Gastroesophageal sphincter (tissue), 4 donors: ENCODE measurements around the gene GPRC5B. TPM values are rescaled to one million over a fixed set of nuclear protein-coding genes. Genes with fewer than 3 reads are reported as not detected.

Experiments used
- ATAC-seq: fragments of 150-250 bp; one replicate; pipeline ENCODE4 v1.9.1; 2016; ENCODE audit warnings: mild to moderate bottlenecking, moderate library complexity
- H3K27ac ChIP-seq, 4 donors: fragments of 200-600 bp; sonication (generic) in 3 of 4; 1 replicate in 3 of 4; 2 replicates in 1 of 4; pipeline ENCODE4 v1.5.1; 2016 to 2019
- H3K27me3 ChIP-seq: fragments of 200-600 bp; sonication (generic); one replicate; pipeline ENCODE4 v1.5.1; 2019
- H3K36me3 ChIP-seq, 2 donors: fragments of 200-600 bp; sonication (generic); one replicate each; pipeline ENCODE4 v1.5.1; 2019; ENCODE audit warnings: control low read depth in 1 of 2
- H3K4me1 ChIP-seq, 3 donors: fragments of 200-600 bp; sonication (generic); 1 replicate in 2 of 3; 2 replicates in 1 of 3; pipeline ENCODE4 v1.5.1; 2016 to 2019; ENCODE audit warnings: control low read depth in 2 of 3
- H3K4me3 ChIP-seq, 2 donors: fragments of 200-600 bp; sonication (generic); one replicate each; pipeline ENCODE4 v1.5.1; 2019; ENCODE audit warnings: mild to moderate bottlenecking in 1 of 2, moderate library complexity in 1 of 2
- H3K9me3 ChIP-seq, 3 donors: fragments of 200-600 bp; sonication (generic); one replicate each; pipeline ENCODE4 v1.5.1; 2017 to 2019; ENCODE audit warnings: control low read depth in 2 of 3
- EP300 ChIP-seq: sonication (generic); formaldehyde crosslinking; IDR thresholded peaks from one replicate; pipeline ENCODE4 v1.6.1; 2017; ENCODE audit warnings: antibody characterized with exemption, mild to moderate bottlenecking
- POLR2A ChIP-seq, 2 donors: fragments of 450-650 bp; IDR thresholded peaks; one replicate each; pipeline ENCODE4 v1.6.1; 2017; ENCODE audit warnings: antibody characterized with exemption in 2 of 2, mild to moderate bottlenecking in 2 of 2, moderate library complexity in 1 of 2
- POLR2AphosphoS5 ChIP-seq: sonication (generic); formaldehyde crosslinking; IDR thresholded peaks from one replicate; pipeline ENCODE4 v1.6.1; 2017; ENCODE audit warnings: antibody characterized with exemption
- WGBS, 2 donors: methylation state at CpG; one replicate each; pipeline ENCODE4 v1.1.5; 2018; ENCODE audit warnings: low coverage in 1 of 2; 5-methylcytosine and 5-hydroxymethylcytosine counted together
- total RNA-seq, 4 donors: library from RNA; depleted of rRNA; stranded (reverse); fragments of >200 nt; gene quantifications; one replicate each; pipeline ENCODE4 v1.1.0, GENCODE V29; 2016
- TF ChIP-seq, protein P1 (sequence below), 4 experiments: fragments of 200-600 bp in 2 of 4; fragments of 450-650 bp in 2 of 4; sonication (generic) in 1 of 4; IDR thresholded peaks; one replicate each; pipeline ENCODE4 v1.5.1; 2017 to 2019; ENCODE audit warnings: antibody characterized with exemption in 4 of 4, mild to moderate bottlenecking in 2 of 4, moderate library complexity in 2 of 4

GPRC5B gene
- total RNA-seq, 4 donors from 2014 or later, result 11.5 to 29.2 (median 20.5) TPM

DNA sequence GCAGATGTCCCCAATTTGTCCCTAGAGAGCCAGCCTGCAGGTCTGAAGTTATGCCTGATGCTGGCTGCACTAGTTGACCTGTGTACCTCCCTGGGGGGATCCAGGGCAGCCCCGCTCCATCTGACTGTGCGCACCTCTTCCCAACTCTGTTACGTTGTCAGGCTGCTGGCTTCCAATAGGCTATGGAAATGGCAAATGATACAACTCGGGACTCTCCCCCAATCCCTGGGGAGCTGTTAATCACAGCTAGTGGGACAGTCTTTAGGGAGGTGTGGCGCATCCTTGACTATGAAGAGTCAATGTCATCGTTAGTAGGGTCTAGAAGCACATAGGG is 30.1 kb downstream of the GPRC5B start:
- no peak overlapping the region for H3K4me3 ChIP-seq
- whole genome bisulfite sequencing, 2 donors, result 68 to 100% methylated on average over 1 to 3 of the region's 6 CpGs
- H3K9me3 ChIP-seq, result no peaks in the 10 kb centered on the region
- peaks cover 0 to 21% of the 10 kb centered on the region in 2 donors for H3K36me3 ChIP-seq
- no peaks in the 10 kb centered on the region for H3K27me3 ChIP-seq
- H3K4me1 ChIP-seq, result no peaks in the 10 kb centered on the region
- TF ChIP-seq EP300 (no peak), POLR2A (IDR thresholded peaks at IDR 0.05) (no peak), POLR2AphosphoS5 (no peak)
- TF ChIP-seq, protein P1, sequence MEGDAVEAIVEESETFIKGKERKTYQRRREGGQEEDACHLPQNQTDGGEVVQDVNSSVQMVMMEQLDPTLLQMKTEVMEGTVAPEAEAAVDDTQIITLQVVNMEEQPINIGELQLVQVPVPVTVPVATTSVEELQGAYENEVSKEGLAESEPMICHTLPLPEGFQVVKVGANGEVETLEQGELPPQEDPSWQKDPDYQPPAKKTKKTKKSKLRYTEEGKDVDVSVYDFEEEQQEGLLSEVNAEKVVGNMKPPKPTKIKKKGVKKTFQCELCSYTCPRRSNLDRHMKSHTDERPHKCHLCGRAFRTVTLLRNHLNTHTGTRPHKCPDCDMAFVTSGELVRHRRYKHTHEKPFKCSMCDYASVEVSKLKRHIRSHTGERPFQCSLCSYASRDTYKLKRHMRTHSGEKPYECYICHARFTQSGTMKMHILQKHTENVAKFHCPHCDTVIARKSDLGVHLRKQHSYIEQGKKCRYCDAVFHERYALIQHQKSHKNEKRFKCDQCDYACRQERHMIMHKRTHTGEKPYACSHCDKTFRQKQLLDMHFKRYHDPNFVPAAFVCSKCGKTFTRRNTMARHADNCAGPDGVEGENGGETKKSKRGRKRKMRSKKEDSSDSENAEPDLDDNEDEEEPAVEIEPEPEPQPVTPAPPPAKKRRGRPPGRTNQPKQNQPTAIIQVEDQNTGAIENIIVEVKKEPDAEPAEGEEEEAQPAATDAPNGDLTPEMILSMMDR (IDR thresholded peaks at IDR 0.05), result no peak
- no peak overlapping the region for H3K27ac ChIP-seq
- ATAC-seq, result no peak

DNA sequence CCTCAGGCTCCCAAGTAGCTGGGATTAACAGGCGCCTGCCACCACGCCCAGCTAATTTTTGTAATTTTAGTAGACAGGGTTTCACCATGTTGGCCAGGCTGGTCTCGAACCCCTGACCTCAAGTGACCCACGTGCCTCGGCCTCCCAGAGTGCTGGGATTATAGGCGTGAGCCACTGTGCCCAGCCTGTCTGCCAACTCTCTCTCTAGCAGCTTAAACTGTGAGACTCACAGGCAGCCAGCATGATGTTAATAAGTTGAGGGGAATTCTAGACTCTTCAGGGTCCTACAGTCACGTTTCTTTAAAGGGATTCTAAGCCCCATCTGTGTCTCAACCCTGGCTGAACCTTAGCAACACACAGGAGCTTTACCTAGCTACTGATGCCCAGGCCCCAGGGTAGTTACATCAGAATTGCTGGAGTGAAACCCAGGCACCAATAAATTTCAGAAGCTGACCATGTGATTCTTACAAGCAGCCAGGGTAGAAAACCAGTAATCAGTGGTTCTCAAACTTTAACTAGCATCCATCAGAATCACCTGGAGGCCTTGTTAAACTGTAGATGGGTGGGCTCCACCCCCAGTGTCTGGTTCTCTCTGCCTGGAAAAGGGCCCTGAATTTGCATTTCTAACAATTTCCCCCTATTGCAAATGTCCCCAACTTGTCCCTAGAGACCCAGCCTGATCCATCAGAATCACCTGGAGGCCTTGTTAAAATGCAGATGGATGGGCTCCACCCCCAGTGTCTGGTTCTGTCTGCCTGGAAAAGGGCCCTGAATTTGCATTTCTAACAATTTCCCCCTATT is 30.7 kb downstream of the GPRC5B start:
- H3K27ac ChIP-seq, result no peak overlapping the region
- no peaks in the 10 kb centered on the region for H3K9me3 ChIP-seq
- no peaks in the 10 kb centered on the region for H3K27me3 ChIP-seq
- TF ChIP-seq, protein P1 (IDR thresholded peaks at IDR 0.05), result no peak
- no peak for TF ChIP-seq EP300
- no peak for TF ChIP-seq POLR2A (IDR thresholded peaks at IDR 0.05)
- TF ChIP-seq POLR2AphosphoS5, result no peak
- H3K4me3 ChIP-seq, result no peak overlapping the region
- ATAC-seq, result no peak
- H3K4me1 ChIP-seq, result no peaks in the 10 kb centered on the region
- H3K36me3 ChIP-seq, result peaks cover 0 to 15% of the 10 kb centered on the region in 2 donors
- WGBS, 2 donors, result 50% methylated on average over 2 to 5 of the region's 7 CpGs

DNA sequence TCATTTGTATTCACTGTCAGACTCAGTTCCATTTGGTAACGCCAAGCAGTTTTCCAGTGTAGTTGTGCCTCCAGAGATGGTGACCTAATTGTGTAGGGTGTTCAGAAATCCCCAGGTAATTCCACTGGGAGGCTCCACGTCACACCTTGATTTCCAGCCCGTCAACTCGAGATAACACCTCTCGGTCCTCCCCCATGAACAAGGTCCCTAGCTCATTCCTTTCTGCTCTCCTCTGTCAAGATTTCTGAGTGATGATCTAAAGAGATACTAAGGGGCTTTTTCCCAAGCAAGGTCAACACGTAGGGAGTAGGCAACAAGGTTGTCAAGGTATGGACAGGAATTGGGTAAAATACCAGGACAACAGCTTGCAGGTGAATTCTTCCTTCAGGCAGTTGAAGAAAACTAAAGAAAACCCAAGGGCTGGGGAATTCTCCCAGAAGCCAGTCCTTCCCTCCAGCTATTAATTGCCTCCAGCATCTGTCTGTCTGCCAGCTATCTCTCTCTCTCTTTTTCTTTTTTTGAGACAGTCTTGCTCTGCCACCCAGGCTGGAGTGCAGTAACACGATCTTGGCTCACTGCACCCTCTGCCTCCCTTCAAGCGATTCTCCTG is 31.4 kb downstream of the GPRC5B start:
- no peak for ATAC-seq
- TF ChIP-seq POLR2AphosphoS5, result no peak
- TF ChIP-seq, protein P1 (IDR thresholded peaks at IDR 0.05), result no peak
- TF ChIP-seq POLR2A (IDR thresholded peaks at IDR 0.05), result no peak
- TF ChIP-seq EP300, result no peak
- Histone ChIP-seq H3K27me3 (no peaks in the 10 kb centered on the region), H3K9me3 (no peaks in the 10 kb centered on the region), H3K4me1 (no peaks in the 10 kb centered on the region), H3K36me3 (peaks cover 0 to 8% of the 10 kb centered on the region in 2 donors), H3K4me3 (no peak overlapping the region), H3K27ac (no peak overlapping the region)
- 79 to 81% methylated on average over 7 to 8 of the region's 8 CpGs for WGBS, 2 donors

DNA sequence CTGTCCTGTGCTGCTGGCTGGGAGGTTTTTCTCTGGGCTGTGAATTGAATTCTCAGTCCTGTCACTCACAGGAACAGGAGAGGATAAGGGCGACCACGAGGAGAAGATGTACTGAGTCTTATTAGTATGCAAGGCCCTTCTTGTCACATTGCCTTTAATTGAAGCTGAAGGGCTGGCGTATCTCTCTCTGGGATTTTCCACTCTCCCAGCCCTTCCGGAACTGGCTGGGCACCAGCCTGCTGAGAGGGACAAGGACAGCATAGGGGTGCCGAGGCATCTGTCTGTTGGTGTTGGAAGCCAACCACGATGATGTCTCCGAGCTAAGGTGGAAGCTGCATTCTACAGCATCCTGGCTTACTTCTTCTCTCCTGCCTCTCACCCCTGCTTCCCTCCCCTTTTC is 33.2 kb downstream of the GPRC5B start:
- Histone ChIP-seq H3K27ac (no peak overlapping the region), H3K4me3 (no peak overlapping the region), H3K27me3 (no peaks in the 10 kb centered on the region), H3K9me3 (no peaks in the 10 kb centered on the region), H3K36me3 (peaks cover 0 to 1% of the 10 kb centered on the region in 2 donors), H3K4me1 (no peaks in the 10 kb centered on the region)
- no peak for ATAC-seq
- WGBS, 2 donors, result 65 to 88% methylated on average over 5 of the region's 7 CpGs
- TF ChIP-seq EP300 (no peak), POLR2AphosphoS5 (no peak), POLR2A (IDR thresholded peaks at IDR 0.05) (no peak)
- TF ChIP-seq, protein P1 (IDR thresholded peaks at IDR 0.05), result no peak
